Prostate gland (tissue), 2 donors: Measurements from ENCODE around the gene KTN1.
A peak's percentile ranks its signal among the peaks of the same experiment; 100 is the strongest.

Experiments
- CTCF ChIP-seq, 4 experiments: fragments of 200-600 bp in 2 of 4; fragments of 450-650 bp in 2 of 4; sonication (generic) in 2 of 4; IDR thresholded peaks; 1 replicate in 3 of 4; 2 replicates in 1 of 4; pipeline ENCODE4 v1.5.1; 2016 to 2019; ENCODE audit warnings: antibody characterized with exemption in 4 of 4, mild to moderate bottlenecking in 2 of 4, moderate library complexity in 2 of 4
- POLR2A ChIP-seq: fragments of 450-650 bp; IDR thresholded peaks from one replicate; pipeline ENCODE4 v1.6.1; 2016; ENCODE audit warnings: antibody characterized with exemption, mild to moderate bottlenecking
- POLR2AphosphoS5 ChIP-seq: sonication (generic); formaldehyde crosslinking; IDR thresholded peaks from one replicate; pipeline ENCODE4 v1.6.1; 2017; ENCODE audit warnings: antibody characterized with exemption

- TF ChIP-seq CTCF (IDR thresholded peaks at IDR 0.05), result no peak
- no peak for TF ChIP-seq POLR2A
- peak; percentile 84 for TF ChIP-seq POLR2AphosphoS5
Observed at GRCh38 chr14:55556929-55557623, 22.9 kb upstream of the KTN1 start.
